Liver (tissue), 3 donors: ENCODE data around the gene SERBP1.

Experiments used
- ATF3 ChIP-seq: IDR thresholded peaks from 2 replicates; pipeline ENCODE4 v1.6.1; 2016; ENCODE audit warnings: antibody characterized with exemption
- FOXA1 ChIP-seq: IDR thresholded peaks from 2 replicates; pipeline ENCODE4 v1.6.1; 2016; ENCODE audit warnings: antibody characterized with exemption
- GABPA ChIP-seq, 2 donors: IDR thresholded peaks in 1 of 2; conservative IDR thresholded peaks in 1 of 2; 2 replicates each; pipeline ENCODE4 v1.6.1; 2016; ENCODE audit warnings: antibody characterized with exemption in 2 of 2, mild to moderate bottlenecking in 1 of 2, moderate library complexity in 1 of 2
- HNF4A ChIP-seq, 2 donors: conservative IDR thresholded peaks; 2 replicates each; pipeline ENCODE4 v1.6.1; 2016; ENCODE audit warnings: antibody characterized with exemption in 2 of 2, mild to moderate bottlenecking in 2 of 2
- HNF4G ChIP-seq: IDR thresholded peaks from 2 replicates; pipeline ENCODE4 v1.6.1; 2016; ENCODE audit warnings: antibody characterized with exemption
- JUND ChIP-seq, 2 donors: IDR thresholded peaks; 2 replicates each; pipeline ENCODE4 v1.6.1; 2016; ENCODE audit warnings: antibody characterized with exemption in 2 of 2
- MAX ChIP-seq: IDR thresholded peaks from 2 replicates; pipeline ENCODE4 v1.6.1; 2016; ENCODE audit warnings: antibody characterized with exemption
- RAD21 ChIP-seq, 2 donors: IDR thresholded peaks; 2 replicates each; pipeline ENCODE4 v1.6.1; 2016; ENCODE audit warnings: antibody characterized with exemption in 2 of 2, mild to moderate bottlenecking in 2 of 2
- TAF1 ChIP-seq: conservative IDR thresholded peaks from 2 replicates; pipeline ENCODE4 v1.6.1; 2016; ENCODE audit warnings: antibody characterized with exemption, mild to moderate bottlenecking
- YY1 ChIP-seq: IDR thresholded peaks from 2 replicates; pipeline ENCODE4 v1.6.1; 2016; ENCODE audit warnings: antibody characterized with exemption, mild to moderate bottlenecking
- TF ChIP-seq, protein P1 (sequence below): fragments of 150-350 bp; IDR thresholded peaks from 2 replicates; pipeline ENCODE4 v1.5.1; 2017; ENCODE audit warnings: improper control_type of control experiment, low read depth, low read length; ENCODE audit not compliant: missing input control
- TF ChIP-seq, protein P2 (sequence below): IDR thresholded peaks from 2 replicates; pipeline ENCODE4 v1.6.1; 2016; ENCODE audit warnings: antibody characterized with exemption, mild to moderate bottlenecking
- donor health status: healthy.
- donor health status: healthy.

GRCh38 chr1:67368046-67368514, 62.1 kb downstream of the SERBP1 start:
- TF ChIP-seq, protein P1, sequence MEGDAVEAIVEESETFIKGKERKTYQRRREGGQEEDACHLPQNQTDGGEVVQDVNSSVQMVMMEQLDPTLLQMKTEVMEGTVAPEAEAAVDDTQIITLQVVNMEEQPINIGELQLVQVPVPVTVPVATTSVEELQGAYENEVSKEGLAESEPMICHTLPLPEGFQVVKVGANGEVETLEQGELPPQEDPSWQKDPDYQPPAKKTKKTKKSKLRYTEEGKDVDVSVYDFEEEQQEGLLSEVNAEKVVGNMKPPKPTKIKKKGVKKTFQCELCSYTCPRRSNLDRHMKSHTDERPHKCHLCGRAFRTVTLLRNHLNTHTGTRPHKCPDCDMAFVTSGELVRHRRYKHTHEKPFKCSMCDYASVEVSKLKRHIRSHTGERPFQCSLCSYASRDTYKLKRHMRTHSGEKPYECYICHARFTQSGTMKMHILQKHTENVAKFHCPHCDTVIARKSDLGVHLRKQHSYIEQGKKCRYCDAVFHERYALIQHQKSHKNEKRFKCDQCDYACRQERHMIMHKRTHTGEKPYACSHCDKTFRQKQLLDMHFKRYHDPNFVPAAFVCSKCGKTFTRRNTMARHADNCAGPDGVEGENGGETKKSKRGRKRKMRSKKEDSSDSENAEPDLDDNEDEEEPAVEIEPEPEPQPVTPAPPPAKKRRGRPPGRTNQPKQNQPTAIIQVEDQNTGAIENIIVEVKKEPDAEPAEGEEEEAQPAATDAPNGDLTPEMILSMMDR: no peak
- TF ChIP-seq ATF3: no peak
- no peak for TF ChIP-seq TAF1
- TF ChIP-seq YY1: peak; percentile 8
- TF ChIP-seq MAX: no peak
- no peak for TF ChIP-seq HNF4A (conservative IDR thresholded peaks at IDR 0.05)
- TF ChIP-seq FOXA1: no peak
- TF ChIP-seq GABPA (IDR thresholded peaks at IDR 0.05 in 1 of 2, conservative IDR thresholded peaks at IDR 0.05 in 1 of 2): no peak
- no peak for TF ChIP-seq JUND (IDR thresholded peaks at IDR 0.05)
- no peak for TF ChIP-seq RAD21 (IDR thresholded peaks at IDR 0.05)
- TF ChIP-seq, protein P2, sequence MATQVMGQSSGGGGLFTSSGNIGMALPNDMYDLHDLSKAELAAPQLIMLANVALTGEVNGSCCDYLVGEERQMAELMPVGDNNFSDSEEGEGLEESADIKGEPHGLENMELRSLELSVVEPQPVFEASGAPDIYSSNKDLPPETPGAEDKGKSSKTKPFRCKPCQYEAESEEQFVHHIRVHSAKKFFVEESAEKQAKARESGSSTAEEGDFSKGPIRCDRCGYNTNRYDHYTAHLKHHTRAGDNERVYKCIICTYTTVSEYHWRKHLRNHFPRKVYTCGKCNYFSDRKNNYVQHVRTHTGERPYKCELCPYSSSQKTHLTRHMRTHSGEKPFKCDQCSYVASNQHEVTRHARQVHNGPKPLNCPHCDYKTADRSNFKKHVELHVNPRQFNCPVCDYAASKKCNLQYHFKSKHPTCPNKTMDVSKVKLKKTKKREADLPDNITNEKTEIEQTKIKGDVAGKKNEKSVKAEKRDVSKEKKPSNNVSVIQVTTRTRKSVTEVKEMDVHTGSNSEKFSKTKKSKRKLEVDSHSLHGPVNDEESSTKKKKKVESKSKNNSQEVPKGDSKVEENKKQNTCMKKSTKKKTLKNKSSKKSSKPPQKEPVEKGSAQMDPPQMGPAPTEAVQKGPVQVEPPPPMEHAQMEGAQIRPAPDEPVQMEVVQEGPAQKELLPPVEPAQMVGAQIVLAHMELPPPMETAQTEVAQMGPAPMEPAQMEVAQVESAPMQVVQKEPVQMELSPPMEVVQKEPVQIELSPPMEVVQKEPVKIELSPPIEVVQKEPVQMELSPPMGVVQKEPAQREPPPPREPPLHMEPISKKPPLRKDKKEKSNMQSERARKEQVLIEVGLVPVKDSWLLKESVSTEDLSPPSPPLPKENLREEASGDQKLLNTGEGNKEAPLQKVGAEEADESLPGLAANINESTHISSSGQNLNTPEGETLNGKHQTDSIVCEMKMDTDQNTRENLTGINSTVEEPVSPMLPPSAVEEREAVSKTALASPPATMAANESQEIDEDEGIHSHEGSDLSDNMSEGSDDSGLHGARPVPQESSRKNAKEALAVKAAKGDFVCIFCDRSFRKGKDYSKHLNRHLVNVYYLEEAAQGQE: no peak
- no peak for TF ChIP-seq HNF4G
